SH-SY5Y (cell line): Measurements from ENCODE around the gene IL17A.

ENCODE experiments used
- GATA2 ChIP-seq: IDR thresholded peaks from 2 replicates; pipeline ENCODE4 v1.6.1; 2011; ENCODE audit warnings: mild to moderate bottlenecking, low read depth, low read length
- GATA3 ChIP-seq: IDR thresholded peaks from 2 replicates; pipeline ENCODE4 v1.6.1; 2011; ENCODE audit warnings: low read depth, mild to moderate bottlenecking, low read length, moderate library complexity

DNA sequence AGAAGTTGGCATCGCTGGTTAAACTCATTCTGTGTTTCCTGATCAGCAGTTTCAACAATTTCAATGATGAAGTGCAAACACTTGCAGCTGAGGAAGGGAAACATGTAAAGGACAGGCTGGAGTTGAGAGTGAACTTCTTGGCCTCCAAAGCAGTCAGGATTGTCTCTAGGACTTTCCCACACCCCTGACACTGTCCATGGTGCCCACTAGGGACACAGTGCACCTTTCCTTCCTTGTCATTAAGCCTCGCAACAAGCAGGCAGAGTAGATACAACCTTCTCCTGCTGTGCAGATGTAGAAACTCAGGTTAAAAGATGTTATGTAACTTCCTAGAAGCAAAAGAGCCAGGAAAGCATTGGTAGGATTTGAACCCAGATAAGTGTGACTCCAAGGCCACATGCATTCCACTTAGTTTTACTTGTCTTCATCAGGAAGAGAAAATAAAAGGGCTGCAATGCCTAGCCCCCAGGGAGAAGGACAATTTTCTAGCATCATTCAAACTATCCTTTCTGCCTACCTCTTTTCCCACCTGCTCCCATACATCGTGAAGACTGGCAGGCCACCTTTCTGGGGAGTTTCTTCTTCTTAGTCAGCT, 39.2 kb upstream of the IL17A start:
- TF ChIP-seq GATA2, result no peak
- no peak for TF ChIP-seq GATA3
